ENCODE data around the gene OR52E1. TPM values are rescaled to one million over a fixed set of nuclear protein-coding genes. Genes with fewer than 3 reads are reported as not detected.

The OR52E1 gene
- total RNA-seq: not detected

GRCh38 chr11:5069272-5069671, at the start of gene OR52E1:
Gene OR52E1, plus strand, starts transcription at chr11:5069572.
- TF ChIP-seq CTCF (IDR thresholded peaks at IDR 0.05; ENCODE audit: low read depth): no peak

DNA sequence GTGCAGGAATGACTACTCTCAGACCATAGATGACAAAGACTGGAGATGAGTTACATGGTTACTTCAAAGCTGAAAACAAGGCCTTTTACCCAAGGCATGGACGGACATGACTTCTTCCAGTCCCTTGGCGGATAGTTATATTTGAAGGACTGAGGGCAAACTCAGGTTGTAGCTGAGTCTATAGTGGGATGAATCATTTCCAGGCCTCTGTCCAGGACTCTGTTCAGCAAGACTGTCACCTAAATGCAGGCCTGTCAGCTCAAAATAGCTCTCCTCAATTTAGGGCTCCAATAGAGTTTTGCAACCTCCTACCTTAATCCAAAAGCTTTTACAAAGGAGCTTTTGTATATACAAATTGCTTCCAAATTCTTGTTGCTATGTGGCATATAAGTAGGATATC, 47.4 kb upstream of the OR52E1 start:
- no peak for TF ChIP-seq CTCF (IDR thresholded peaks at IDR 0.05; ENCODE audit: low read depth)

DNA sequence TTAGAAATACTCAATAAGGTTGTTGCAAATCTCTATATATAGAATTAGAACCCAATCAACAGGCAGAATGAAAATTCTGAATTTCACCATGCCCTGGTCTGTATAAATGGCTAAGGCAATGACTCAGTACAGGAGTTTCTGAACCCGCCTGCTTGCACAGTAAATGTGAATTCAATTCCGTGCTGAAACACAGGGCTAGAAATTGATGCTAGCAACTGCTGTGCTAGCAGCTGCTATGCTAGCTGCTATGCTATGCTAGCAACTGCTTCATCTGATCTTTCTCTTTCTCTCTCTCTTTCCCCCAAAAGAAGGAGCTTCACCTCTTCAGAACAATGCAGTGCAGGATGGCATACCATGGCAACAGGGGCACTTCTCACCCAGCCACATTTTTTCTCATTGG, 32.7 kb upstream of the OR52E1 start:
- no peak for TF ChIP-seq CTCF (IDR thresholded peaks at IDR 0.05; ENCODE audit: low read depth)

- TF ChIP-seq CTCF (IDR thresholded peaks at IDR 0.05; ENCODE audit: low read depth): no peak
Observed at GRCh38 chr11:5037926-5038325, 31.4 kb upstream of the OR52E1 start.

GRCh38 chr11:5038341-5038740, 31.0 kb upstream of the OR52E1 start:
- no peak for TF ChIP-seq CTCF (IDR thresholded peaks at IDR 0.05; ENCODE audit: low read depth)

DNA sequence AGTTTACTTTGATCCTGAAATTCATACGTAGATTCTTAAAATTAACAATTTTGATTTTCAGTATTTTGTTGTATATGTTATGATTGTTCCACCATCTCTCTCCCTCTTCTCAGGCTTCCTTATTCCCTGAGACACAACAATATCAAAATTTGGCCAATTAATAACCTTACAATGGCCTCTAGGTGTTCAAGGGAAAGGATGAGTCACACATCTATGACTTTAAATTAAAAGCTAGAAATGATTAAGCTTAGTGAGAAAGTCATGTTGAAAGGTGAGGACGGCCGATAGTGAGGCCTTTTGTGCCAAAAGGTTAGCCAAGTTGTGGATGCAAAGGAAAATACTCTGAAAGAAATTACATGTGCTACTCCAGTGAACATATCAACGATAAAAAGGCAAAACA, 28.5 kb upstream of the OR52E1 start:
- no peak for TF ChIP-seq CTCF (IDR thresholded peaks at IDR 0.05; ENCODE audit: low read depth)

GRCh38 chr11:5042091-5042490, 27.3 kb upstream of the OR52E1 start:
- TF ChIP-seq CTCF (IDR thresholded peaks at IDR 0.05; ENCODE audit: low read depth): no peak
